ENCODE measurements around the gene PHACTR3. TPM values are rescaled to one million over a fixed set of nuclear protein-coding genes. Genes with fewer than 3 reads are reported as not detected.
A peak's percentile ranks its signal among the peaks of the same experiment; 100 is the strongest.

PHACTR3 gene
- total RNA-seq, 1 donor from 2014 or later = 6.9 TPM

DNA sequence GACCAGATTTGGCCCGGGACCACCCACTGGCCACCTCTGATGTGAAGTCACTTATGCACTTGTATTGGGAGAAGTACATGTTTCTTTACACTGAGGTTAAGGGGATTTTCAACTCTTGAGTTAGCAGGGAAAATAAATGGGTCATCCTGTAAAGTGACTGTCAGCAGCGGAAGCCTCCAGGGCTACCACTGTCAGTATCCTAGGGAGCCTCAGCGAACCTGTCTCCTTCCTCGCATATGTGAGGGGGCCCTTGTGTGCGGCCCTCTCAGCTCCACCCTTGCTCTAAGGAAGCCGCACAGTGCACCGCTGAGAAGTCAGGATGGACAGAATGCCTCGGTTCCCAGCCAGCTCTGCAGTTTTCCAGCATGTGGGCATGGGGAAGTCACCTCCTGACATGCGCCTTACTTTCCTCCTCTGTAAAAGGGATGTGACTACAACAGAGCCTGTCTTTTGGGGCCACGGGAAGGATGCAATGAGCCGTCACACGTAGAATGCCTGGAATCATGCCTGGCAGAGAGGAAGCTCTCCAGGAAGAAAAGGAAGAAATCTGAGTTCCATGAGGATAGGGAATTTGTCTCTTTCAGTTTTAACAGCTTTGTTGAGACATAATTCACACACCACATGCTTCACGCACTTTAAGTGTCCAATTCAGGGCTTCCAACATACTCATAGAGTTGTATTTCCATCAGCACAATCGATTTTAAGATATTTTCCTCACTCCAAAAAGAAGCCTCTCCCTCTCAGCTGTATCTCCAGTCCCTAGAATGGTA is 213.7 kb downstream of the PHACTR3 start:
- DNase-seq = no peak

GRCh38 chr20:59818911-59819310 is 214.6 kb downstream of the PHACTR3 start:
- DNase-seq = no peak

- DNase-seq = no peak
These were observed 215.3 kb downstream of the PHACTR3 start for GRCh38 chr20:59819496-59820203.

DNA sequence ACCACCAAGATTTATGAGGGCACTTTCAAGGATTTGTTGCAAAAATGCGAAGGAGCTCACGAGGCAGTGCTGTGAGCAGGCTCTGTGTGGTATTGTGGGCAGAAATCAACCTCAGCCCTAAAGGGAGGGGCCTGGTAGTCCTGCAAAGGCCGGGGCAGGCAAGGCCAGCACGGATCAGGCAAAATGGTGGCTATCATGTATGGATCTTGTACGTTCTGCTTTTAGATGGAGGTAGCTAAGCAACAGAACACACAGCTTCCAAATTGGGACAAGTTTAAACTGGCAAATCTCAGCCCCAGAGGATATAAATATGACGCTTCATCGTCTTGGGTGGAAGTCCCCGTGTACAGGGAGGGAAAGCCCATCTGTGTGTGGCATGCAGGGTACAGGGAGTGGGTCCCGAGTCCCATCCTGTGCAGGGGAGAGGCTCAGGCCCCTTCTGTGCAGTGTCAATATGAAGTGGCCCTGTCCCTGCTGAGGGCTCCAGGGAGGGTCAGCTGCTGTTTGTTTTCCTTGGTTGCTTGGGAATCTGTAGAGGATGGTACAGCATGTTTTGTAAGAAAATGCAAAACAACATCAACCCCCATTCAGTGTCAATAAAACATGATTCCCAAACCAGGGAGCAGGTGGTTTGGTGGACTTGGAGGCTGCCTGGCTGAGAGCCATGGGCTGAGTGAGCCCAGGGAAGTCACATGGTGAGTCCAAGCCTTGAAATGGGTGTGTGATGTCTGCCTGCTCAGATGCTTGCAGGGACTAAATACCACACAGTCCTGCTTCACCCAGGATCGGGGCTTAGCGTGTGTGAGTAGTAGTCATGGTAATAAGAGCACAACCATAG is 216.1 kb downstream of the PHACTR3 start:
- no peak for DNase-seq

GRCh38 chr20:59821201-59821600 is 216.9 kb downstream of the PHACTR3 start:
- DNase-seq = no peak

DNA sequence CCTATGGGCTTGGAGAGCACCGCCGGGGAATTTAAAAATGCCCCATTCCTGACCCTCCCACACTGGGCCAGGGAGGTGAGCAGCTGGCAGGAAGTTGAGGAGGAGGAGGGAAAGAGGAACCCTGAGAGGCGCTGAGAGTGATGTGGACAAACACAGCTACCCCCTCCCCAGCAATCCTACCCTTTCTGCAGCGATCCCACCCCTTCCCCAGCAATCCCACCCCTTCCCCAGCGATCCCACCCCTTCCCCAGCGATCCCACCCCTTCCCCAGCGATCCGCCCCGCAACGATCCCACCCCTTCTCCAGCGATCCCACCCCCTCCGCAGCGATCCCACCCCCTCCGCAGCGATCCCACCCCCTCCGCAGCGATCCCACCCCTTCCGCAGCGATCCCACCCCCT is 217.4 kb downstream of the PHACTR3 start:
- DNase-seq = no peak

- DNase-seq = no peak
These were observed 218.1 kb downstream of the PHACTR3 start for GRCh38 chr20:59822291-59823029.

DNA sequence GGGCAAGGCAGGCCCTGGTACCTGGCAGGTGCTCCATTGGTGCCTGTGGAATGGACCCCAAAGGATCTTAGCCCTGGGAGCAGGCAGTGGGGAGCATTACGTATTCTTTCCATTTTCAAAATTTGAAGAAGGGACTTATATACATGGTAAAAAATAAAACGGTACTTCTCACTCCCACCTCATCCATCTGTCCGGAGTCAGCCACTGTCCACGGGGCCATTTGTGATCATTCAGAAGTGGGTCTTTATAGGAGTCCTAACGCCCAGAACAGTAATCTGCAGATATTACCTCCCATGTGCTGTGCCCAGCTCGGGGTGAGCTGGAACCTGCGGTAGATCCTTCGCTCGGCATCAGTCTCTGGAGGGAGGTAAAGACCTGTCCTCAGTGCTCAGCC is 218.7 kb downstream of the PHACTR3 start:
- DNase-seq = no peak

- peak; percentile 52 for DNase-seq
These were observed 219.3 kb downstream of the PHACTR3 start for GRCh38 chr20:59823491-59824259.

DNA sequence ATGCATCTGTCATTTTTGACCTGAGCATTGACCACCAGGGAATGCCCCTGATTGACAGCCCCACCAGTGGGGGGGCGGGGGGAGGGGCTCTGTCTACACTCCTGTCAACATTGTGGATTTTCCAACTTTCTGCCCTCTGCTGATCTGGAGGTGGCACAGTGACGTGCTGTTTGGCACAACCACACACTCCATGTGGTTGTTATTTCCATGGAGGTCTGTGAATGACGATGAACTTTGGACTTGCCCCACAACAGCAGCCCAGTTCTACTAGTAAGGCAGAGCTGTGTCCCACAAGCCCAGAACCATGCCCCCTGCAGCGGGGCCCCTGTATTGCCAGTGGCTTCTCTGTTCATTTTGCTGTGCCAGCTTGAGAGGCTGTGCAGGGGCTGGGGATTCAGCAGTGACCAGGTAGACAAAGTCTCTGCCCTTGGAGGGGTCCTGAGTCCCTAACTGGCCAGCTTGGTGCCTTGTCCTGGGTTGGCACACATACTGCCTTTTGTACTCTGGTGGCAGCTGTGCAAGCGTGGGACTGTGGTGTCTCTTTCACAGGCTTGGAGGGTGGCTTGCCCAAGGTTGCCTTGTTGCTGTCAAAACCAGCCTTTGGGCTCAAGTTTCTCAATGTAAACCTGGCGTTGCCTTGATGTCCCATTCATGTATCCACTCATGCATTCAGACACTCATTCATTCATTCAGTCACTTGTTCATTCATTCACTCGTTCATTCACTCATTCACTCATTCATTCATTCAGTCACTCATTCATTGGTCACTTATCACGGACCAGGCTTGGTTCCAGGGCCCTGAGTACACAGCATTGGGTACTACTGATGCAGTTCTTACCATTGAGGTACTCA is 220.6 kb downstream of the PHACTR3 start:
- no peak for DNase-seq

DNA sequence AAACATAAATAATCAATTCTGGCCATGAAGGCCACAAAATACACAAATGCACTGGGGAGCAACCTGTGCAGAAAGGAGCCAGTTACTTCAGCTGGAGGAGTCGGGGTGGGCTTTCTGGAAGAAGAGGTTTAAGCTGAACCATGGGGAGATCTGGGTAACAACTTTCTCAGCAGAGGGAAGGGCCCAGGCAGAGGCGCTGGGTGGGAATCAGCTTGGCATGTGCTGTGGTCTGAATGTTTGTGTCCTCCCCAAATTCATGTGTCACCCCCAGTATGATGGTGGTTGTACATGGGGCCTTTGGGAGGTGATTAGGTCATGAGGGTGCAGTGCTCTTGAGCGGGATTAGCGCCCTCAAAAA is 221.2 kb downstream of the PHACTR3 start:
- no peak for DNase-seq

DNA sequence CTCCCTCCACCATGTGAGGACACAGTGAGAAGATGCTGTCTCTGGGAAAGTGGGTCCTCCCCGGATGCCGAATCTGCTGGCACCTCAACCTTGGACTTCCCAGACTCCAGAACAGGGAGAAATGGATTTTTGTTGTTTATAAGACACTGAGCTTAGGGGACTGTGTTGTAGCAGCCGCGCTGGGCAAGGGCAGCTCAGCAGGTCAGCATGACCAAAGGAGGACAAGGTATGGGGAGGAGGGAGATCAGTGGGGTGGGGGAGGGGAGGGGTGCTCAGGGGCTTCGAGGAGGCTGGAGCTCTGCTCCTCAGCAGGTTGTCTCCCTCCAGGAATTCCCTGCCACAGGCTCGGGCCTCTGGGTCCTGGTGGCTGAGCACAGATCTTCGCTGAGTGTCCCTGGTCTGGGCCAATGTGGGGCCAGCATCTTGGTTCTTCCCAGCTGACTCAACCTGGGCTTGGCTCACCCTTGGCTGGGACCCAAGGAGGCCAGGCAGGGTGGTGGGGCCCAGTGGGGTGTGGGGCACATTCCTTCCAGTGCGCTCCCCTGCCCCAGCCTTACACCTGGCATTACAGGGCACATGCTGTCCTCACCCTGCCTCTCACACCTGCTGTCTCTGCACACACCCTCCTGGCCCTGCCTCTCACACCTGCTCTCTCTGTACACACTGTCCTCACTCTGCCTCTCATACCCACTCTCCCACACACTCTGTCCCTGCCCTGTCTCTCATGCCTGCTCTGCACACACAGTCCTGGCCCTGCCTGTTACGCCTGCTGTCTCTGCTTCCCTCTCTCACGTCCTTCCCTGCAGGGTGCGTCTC is 221.8 kb downstream of the PHACTR3 start:
- no peak for DNase-seq

GRCh38 chr20:59827138-59828056 is 223.1 kb downstream of the PHACTR3 start:
- no peak for DNase-seq

DNA sequence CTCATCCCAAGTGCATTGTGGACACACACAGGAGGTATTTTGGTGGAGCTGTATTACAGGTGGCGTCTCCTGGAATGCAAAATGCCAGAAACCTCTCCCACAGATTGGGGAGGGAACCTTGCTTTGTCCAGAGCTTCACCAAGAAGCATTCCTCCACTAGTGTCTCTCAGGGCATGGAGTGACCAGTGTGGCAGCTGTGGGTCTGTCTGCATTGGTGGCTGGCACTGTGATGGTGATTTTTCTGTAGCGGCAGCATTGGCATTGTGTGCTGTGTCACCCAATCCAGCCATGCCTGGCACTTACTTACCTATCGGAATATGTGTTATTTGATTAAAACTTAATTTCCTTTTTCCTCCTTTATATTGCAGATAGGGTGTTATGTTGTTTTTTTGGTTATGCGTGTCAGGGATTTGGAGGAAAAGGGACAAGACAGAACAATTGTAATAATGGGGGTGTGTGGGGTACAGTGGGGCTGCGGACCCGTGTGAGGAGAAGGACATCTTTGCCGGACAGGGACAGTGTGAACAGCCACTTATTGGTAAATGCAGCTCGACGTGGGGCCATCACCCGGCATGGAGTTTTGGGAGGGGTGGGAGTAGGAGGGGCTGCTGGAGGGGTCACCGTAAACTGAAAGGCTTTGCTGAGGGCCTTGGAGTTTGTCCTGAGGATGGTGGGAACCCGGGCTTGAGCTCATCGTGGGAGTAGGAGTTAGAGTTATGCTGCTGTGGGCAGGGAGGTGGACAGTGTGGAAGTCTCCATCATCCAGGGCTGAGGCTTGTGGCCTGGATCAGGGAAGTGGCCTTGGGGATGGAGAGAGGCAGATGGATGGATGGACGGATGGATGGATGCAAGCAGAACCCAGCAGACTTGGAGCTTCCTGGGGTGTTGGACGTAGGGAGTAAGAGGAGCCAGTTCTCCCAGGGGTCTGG is 224.0 kb downstream of the PHACTR3 start:
- no peak for DNase-seq

DNA sequence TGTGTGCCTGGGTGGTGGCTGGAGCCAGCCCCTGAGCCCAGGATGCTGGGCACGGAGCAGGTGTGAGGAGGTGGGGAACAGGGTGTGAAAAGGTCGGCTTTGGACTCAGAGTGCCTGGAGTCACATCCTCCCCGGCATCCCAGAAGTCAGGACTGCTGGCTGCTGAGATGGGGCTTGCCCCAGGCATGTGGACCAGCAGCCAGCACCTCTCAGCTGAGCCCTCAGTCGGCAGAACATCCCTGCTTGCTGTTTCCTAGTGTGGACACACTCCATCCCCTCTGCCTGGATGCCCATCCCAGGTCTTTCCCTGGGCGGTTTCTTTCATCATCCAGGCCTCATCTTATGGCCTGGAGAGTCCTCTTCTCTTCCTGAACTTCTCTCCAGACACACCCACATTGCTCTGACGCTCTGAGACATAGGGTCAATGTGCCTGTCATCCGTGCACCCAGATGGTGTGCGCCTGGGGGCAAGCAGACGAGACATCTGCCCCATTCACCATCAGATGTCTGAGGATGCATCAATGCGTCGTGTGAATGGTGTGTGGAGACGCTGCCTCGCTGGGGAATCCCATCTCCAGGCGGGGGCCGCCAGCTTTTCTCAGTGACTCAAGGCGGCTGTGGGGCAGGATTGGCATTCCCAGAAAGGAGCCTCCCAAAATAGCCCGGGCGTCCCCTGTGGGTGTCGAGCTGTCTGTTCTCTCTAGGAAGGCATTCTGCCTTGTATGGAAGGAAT is 224.9 kb downstream of the PHACTR3 start:
- no peak for DNase-seq
